ENCODE data around the gene CD84.

Gene CD84

DNA sequence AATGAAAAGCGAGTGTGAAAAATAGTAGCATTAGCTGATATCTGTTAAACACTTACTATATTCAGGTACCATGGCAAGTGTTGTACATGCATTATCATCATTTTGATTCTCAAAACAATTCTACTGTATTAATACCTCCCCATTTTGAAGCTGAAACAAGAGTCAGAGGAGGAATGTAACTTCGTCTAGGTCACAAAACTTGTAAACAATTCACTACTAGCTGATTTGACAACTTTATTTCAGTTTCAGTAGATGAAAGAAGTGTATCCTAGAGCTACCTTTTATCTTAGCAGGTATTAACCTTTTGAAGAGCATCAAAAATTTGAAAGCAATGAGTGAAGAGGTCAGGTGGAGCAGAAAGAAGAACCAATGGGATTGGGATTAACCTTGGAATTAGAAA is 1.6 kb downstream of the CD84 start:
- no peak overlapping the region; the same call in 1 of the 2 replicates for H3K27ac ChIP-seq (replicated peaks)
- no peak for TF ChIP-seq GABPA (IDR thresholded peaks at IDR 0.05; ENCODE audit: low read depth)
- TF ChIP-seq, protein P1, sequence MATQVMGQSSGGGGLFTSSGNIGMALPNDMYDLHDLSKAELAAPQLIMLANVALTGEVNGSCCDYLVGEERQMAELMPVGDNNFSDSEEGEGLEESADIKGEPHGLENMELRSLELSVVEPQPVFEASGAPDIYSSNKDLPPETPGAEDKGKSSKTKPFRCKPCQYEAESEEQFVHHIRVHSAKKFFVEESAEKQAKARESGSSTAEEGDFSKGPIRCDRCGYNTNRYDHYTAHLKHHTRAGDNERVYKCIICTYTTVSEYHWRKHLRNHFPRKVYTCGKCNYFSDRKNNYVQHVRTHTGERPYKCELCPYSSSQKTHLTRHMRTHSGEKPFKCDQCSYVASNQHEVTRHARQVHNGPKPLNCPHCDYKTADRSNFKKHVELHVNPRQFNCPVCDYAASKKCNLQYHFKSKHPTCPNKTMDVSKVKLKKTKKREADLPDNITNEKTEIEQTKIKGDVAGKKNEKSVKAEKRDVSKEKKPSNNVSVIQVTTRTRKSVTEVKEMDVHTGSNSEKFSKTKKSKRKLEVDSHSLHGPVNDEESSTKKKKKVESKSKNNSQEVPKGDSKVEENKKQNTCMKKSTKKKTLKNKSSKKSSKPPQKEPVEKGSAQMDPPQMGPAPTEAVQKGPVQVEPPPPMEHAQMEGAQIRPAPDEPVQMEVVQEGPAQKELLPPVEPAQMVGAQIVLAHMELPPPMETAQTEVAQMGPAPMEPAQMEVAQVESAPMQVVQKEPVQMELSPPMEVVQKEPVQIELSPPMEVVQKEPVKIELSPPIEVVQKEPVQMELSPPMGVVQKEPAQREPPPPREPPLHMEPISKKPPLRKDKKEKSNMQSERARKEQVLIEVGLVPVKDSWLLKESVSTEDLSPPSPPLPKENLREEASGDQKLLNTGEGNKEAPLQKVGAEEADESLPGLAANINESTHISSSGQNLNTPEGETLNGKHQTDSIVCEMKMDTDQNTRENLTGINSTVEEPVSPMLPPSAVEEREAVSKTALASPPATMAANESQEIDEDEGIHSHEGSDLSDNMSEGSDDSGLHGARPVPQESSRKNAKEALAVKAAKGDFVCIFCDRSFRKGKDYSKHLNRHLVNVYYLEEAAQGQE (IDR thresholded peaks at IDR 0.05; ENCODE audit: insufficient replicate concordance, low read depth): no peak
- TF ChIP-seq, protein P2, sequence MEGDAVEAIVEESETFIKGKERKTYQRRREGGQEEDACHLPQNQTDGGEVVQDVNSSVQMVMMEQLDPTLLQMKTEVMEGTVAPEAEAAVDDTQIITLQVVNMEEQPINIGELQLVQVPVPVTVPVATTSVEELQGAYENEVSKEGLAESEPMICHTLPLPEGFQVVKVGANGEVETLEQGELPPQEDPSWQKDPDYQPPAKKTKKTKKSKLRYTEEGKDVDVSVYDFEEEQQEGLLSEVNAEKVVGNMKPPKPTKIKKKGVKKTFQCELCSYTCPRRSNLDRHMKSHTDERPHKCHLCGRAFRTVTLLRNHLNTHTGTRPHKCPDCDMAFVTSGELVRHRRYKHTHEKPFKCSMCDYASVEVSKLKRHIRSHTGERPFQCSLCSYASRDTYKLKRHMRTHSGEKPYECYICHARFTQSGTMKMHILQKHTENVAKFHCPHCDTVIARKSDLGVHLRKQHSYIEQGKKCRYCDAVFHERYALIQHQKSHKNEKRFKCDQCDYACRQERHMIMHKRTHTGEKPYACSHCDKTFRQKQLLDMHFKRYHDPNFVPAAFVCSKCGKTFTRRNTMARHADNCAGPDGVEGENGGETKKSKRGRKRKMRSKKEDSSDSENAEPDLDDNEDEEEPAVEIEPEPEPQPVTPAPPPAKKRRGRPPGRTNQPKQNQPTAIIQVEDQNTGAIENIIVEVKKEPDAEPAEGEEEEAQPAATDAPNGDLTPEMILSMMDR (IDR thresholded peaks at IDR 0.05; ENCODE audit: insufficient read depth, low read length): no peak
- no peak for TF ChIP-seq POLR2AphosphoS5 (IDR thresholded peaks at IDR 0.05; ENCODE audit: low read depth)
- TF ChIP-seq SPI1 (IDR thresholded peaks at IDR 0.05; ENCODE audit: borderline replicate concordance, low read depth): no peak
- H3K4me3 ChIP-seq (replicated peaks; ENCODE audit: insufficient read depth, low read length): no peak overlapping the region
- no peaks in the 10 kb centered on the region for H3K27me3 ChIP-seq (ENCODE audit: insufficient read depth, poor library complexity, severe bottlenecking)
- no peak for DNase-seq (ENCODE audit: low read depth in 1 of 2, low spot score in 1 of 2)

- H3K27me3 ChIP-seq (ENCODE audit: insufficient read depth, poor library complexity, severe bottlenecking): no peaks in the 10 kb centered on the region
- no peak overlapping the region for H3K27ac ChIP-seq (replicated peaks)
- no peak overlapping the region for H3K4me3 ChIP-seq (replicated peaks; ENCODE audit: insufficient read depth, low read length)
- DNase-seq (ENCODE audit: low read depth in 1 of 2, low spot score in 1 of 2): no peak
- TF ChIP-seq SPI1 (IDR thresholded peaks at IDR 0.05; ENCODE audit: borderline replicate concordance, low read depth) (no peak), POLR2AphosphoS5 (IDR thresholded peaks at IDR 0.05; ENCODE audit: low read depth) (no peak), GABPA (IDR thresholded peaks at IDR 0.05; ENCODE audit: low read depth) (no peak)
- TF ChIP-seq, protein P1 (IDR thresholded peaks at IDR 0.05; ENCODE audit: insufficient replicate concordance, low read depth): no peak
- TF ChIP-seq, protein P2 (IDR thresholded peaks at IDR 0.05; ENCODE audit: insufficient read depth, low read length): no peak
Measured at GRCh38 chr1:160576884-160577283, 2.4 kb downstream of the CD84 start.

DNA sequence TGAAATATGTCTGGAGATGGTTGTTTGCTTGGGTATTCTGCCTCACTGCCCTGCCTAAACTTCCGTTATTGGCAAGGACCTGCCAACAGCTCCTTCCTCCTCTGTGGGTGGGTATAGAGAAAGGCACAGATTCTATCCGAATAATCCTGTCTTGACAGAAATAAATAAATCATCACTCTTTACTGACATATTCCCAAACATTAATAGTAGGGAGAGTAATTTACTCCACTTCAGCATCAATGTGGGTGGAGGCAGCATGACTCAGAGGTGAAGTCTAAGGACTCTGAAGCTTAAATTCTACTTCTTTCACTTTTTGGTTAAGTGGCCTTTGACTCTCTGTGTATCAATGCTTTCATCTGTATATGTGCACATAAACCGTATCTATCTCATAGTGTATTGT is 2.9 kb downstream of the CD84 start:
- peak in 1 of 2 experiments; percentile 39 for DNase-seq (ENCODE audit: low read depth in 1 of 2, low spot score in 1 of 2)
- TF ChIP-seq POLR2AphosphoS5 (IDR thresholded peaks at IDR 0.05; ENCODE audit: low read depth): no peak
- H3K4me3 ChIP-seq (replicated peaks; ENCODE audit: insufficient read depth, low read length): no peak overlapping the region
- H3K27me3 ChIP-seq (ENCODE audit: insufficient read depth, poor library complexity, severe bottlenecking): no peaks in the 10 kb centered on the region
- H3K27ac ChIP-seq (replicated peaks): peak overlapping the region; percentile 78; the same call in 1 of the 2 replicates

DNA sequence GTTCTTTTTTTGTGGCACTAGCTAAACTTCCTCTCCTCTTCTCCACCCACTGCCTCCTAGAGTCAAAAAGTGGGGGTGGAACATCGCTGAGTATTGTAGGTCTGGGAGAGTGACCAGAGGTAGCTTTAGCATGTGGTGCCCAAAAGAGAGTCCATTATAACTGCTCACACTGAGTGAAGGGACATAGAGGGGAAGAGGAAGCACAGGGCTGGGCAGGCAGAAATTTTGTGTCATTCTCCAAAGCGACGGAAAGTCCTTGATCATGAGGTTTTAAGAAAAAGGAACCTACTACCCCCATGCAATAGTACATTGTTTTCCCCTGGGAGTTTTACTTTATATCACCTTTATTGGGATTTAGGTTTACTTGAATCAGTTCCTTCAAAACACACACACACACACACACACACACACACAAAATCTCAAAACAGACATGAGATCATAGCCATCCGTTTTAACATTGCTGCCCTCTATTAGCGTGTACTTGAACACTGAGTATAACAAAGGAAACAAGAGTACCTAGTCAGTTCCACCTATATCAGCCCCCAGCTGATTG is 4.1 kb downstream of the CD84 start:
- peak; percentile 52 to 82 for DNase-seq (ENCODE audit: low read depth in 1 of 2, low spot score in 1 of 2)

More for the DNA sequence above, 4.1 kb downstream of the CD84 start:
- H3K27ac ChIP-seq (replicated peaks): peak overlapping the region; percentile 78
- H3K27me3 ChIP-seq (ENCODE audit: insufficient read depth, poor library complexity, severe bottlenecking): no peaks in the 10 kb centered on the region
- TF ChIP-seq SPI1 (IDR thresholded peaks at IDR 0.05; ENCODE audit: borderline replicate concordance, low read depth): 0 out of 2 replicates have a peak, but pooled peaks have one; percentile 44
- TF ChIP-seq, protein P1 (IDR thresholded peaks at IDR 0.05; ENCODE audit: insufficient replicate concordance, low read depth): peak; percentile 44
- TF ChIP-seq POLR2AphosphoS5 (IDR thresholded peaks at IDR 0.05; ENCODE audit: low read depth): peak; percentile 69
- no peak for TF ChIP-seq GABPA (IDR thresholded peaks at IDR 0.05; ENCODE audit: low read depth)
- no peak overlapping the region for H3K4me3 ChIP-seq (replicated peaks; ENCODE audit: insufficient read depth, low read length)
